IPS-15b (cell line): ENCODE results near the gene TAS2R30.
"Not testable (repeated sequence)": the region's sequence is repeated elsewhere in the genome, so short reads cannot be mapped to it uniquely, and the experiment has no call there.

ENCODE experiments used
- H3K27me3 ChIP-seq: one replicate; pipeline ENCODE4 v1.6.1; 2013; ENCODE audit warnings: low read length; ENCODE audit not compliant: control insufficient read depth, insufficient read depth
- H3K36me3 ChIP-seq: one replicate; pipeline ENCODE4 v1.6.1; 2013; ENCODE audit warnings: low read length; ENCODE audit not compliant: control insufficient read depth, insufficient read depth
- H3K4me1 ChIP-seq: one replicate; pipeline ENCODE4 v1.6.1; 2013; ENCODE audit warnings: mild to moderate bottlenecking, low read length; ENCODE audit not compliant: control insufficient read depth, insufficient read depth
- H3K4me3 ChIP-seq: one replicate; pipeline ENCODE4 v1.5.1; 2013; ENCODE audit warnings: low read depth, low read length
- H3K9ac ChIP-seq: one replicate; pipeline ENCODE4 v1.6.1; 2013; ENCODE audit warnings: low read depth, mild to moderate bottlenecking, low read length
- H3K9me3 ChIP-seq: one replicate; pipeline ENCODE4 v1.6.1; 2013; ENCODE audit warnings: mild to moderate bottlenecking, low read length; ENCODE audit not compliant: control insufficient read depth, insufficient read depth

Gene TAS2R30

DNA sequence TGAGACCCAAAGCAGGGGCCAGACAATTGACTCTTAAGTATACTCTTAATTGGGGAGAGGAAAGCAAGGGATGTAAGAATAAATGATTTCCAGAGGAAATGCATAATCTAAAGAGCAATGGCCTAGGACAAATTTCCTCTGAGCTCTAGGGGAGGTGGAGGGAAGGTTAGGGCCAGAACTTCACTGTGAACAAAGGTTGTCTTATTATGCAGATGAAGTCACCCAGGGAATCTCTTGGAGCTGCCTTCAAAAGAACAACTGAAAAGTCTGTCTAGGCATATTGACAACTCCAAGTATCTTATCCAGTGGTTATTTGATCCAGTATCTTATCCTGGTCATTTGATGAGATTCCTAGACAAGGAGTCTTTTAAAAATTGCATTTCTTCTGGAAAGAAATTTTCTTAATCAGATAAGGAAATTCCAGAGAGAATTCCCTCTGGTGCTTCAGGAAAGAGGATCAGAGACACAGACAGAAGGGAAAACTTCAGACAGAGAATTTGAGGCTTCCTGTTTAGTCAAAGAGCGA, 20.0 kb upstream of the TAS2R30 start:
- H3K27me3 ChIP-seq = no peaks in the 10 kb centered on the region
- H3K9ac ChIP-seq = no peak overlapping the region
- H3K4me1 ChIP-seq = peaks cover 9% of the 10 kb centered on the region
- H3K36me3 ChIP-seq = no peaks in the 10 kb centered on the region
- H3K4me3 ChIP-seq = no peak overlapping the region
- H3K9me3 ChIP-seq = no peaks in the 10 kb centered on the region

DNA sequence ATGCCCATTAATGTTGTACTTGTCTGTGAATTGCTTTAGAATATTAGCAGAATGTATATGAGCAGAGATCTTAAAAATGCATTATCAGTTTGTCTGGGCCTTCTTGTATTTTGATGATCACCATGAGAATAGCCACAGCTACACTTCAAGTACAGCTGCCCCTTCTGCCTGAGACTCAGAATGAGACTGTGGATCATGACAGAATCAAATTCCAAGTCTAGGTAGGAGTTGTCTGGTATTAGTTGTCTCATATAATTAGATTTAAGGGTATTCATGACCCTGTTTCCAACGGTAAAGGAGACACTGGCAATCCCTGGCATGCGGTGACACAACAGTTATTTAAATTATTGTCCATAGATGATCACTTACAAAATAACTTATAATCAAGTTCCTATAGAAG, 18.3 kb upstream of the TAS2R30 start:
- Histone ChIP-seq H3K9ac (no peak overlapping the region), H3K4me1 (peaks cover 9% of the 10 kb centered on the region), H3K9me3 (no peaks in the 10 kb centered on the region), H3K27me3 (no peaks in the 10 kb centered on the region), H3K4me3 (no peak overlapping the region), H3K36me3 (no peaks in the 10 kb centered on the region)

- no peaks in the 10 kb centered on the region for H3K9me3 ChIP-seq
- H3K9ac ChIP-seq = no peak overlapping the region
- H3K36me3 ChIP-seq = no peaks in the 10 kb centered on the region
- H3K4me1 ChIP-seq = peaks cover 9% of the 10 kb centered on the region
- H3K4me3 ChIP-seq = no peak overlapping the region
- H3K27me3 ChIP-seq = no peaks in the 10 kb centered on the region
Measured at GRCh38 chr12:11150832-11151231, 16.4 kb upstream of the TAS2R30 start.

DNA sequence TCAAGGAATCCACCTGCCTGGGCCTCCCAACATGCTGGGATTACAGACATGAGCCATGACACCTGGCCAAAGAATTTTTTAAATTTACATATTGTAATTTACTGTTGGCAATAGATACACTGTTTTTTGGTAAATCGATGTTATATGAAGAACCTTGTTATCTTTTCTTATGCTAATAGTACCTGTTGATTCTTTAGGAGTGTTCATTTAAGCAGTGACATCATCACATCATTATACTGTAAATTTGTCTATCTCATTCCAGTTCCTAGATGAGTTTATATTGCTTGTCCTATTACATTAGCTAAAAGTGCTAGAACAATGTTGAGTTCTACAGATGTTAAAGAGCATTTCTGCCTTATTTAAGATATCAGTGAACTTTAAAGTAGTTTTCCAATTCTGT, 13.0 kb upstream of the TAS2R30 start:
- Histone ChIP-seq H3K27me3 (no peaks in the 10 kb centered on the region), H3K4me1 (no peaks in the 10 kb centered on the region), H3K9ac (no peak overlapping the region), H3K36me3 (no peaks in the 10 kb centered on the region), H3K9me3 (no peaks in the 10 kb centered on the region), H3K4me3 (no peak overlapping the region)

- no peaks in the 10 kb centered on the region for H3K9me3 ChIP-seq
- no peaks in the 10 kb centered on the region for H3K36me3 ChIP-seq
- no peaks in the 10 kb centered on the region for H3K27me3 ChIP-seq
- no peak overlapping the region for H3K4me3 ChIP-seq
- H3K9ac ChIP-seq = no peak overlapping the region
- H3K4me1 ChIP-seq = no peaks in the 10 kb centered on the region
Measured at GRCh38 chr12:11144297-11144696, 9.9 kb upstream of the TAS2R30 start.

DNA sequence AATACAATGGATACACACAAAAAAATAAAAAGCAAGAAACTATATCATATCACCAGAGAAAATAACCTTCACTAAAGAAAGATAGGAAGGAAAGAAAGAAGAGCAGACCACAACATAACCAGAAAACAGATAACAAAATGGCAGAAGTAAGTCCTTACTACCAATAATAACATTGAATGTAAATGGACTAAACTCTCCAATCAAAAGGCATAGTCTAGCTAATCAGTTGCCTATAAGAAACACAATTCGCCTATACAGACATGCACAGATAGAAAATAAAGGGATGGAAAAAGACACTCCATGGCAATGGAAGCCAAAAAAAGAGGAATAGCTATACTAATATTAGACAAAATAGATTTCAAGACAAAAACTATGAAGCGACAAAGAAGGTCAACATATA, 8.9 kb upstream of the TAS2R30 start:
- Histone ChIP-seq H3K4me3 (no peak overlapping the region), H3K27me3 (no peaks in the 10 kb centered on the region), H3K4me1 (no peaks in the 10 kb centered on the region), H3K36me3 (no peaks in the 10 kb centered on the region), H3K9me3 (no peaks in the 10 kb centered on the region), H3K9ac (no peak overlapping the region)

- Histone ChIP-seq H3K4me3 (no peak overlapping the region), H3K36me3 (no peaks in the 10 kb centered on the region), H3K9me3 (no peaks in the 10 kb centered on the region), H3K9ac (no peak overlapping the region), H3K4me1 (no peaks in the 10 kb centered on the region), H3K27me3 (no peaks in the 10 kb centered on the region)
Measured at GRCh38 chr12:11136075-11136474, 1.6 kb upstream of the TAS2R30 start.

DNA sequence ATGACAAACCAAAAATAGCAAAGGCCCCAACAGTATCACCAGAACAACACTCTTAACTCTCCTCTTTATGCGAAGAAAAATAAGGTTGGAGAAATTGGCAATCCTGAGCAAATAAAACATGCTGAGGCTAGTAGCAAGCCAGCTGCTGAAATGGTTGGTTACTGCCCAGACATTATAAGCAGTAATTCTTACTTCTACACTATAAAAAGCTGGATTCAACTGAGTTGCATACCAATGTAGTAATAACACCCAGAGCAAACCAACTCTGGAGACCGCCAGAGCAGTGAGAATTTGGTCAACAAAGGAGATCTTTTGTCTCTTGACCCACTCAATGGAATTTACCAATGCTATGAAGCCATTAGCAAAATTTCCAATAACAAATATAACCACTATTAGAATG, 628 bp downstream of the TAS2R30 start:
- Histone ChIP-seq H3K4me3 (no peak overlapping the region), H3K36me3 (no peaks in the 10 kb centered on the region), H3K9ac (no peak overlapping the region), H3K4me1 (no peaks in the 10 kb centered on the region), H3K9me3 (no peaks in the 10 kb centered on the region), H3K27me3 (no peaks in the 10 kb centered on the region)

GRCh38 chr12:11133162-11133561, 1.3 kb downstream of the TAS2R30 start:
- no peaks in the 10 kb centered on the region for H3K4me1 ChIP-seq
- H3K36me3 ChIP-seq = no peaks in the 10 kb centered on the region
- no peaks in the 10 kb centered on the region for H3K27me3 ChIP-seq

GRCh38 chr12:11130999-11131398, 3.4 kb downstream of the TAS2R30 start:
- H3K4me3 ChIP-seq = no peak overlapping the region
- H3K27me3 ChIP-seq = no peaks in the 10 kb centered on the region
- no peak overlapping the region for H3K9ac ChIP-seq
- H3K9me3 ChIP-seq = no peaks in the 10 kb centered on the region
- H3K36me3 ChIP-seq = no peaks in the 10 kb centered on the region
- H3K4me1 ChIP-seq = no peaks in the 10 kb centered on the region

More at GRCh38 chr12:11133162-11133561, 1.3 kb downstream of the TAS2R30 start:
- Histone ChIP-seq H3K4me3 (no peak overlapping the region), H3K9me3 (no peaks in the 10 kb centered on the region), H3K9ac (no peak overlapping the region)

DNA sequence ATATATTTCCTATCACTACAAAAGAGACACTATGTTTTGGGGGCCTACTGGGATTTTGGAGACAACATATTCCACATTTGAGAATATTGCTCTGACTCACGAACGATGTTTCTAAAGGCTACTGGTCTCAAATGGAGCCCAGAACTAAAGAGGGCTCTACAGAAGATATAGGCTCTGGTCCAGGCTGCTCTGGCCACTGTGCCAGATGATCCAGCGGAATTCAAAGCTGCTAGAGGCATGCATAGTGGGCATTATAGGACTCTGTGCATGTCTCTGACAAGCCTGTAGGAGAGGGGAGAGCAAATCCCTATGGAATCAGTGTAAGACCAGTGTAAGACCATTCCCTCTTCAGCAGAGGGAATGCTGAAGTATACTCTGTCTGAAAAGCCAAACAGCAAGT, 4.1 kb downstream of the TAS2R30 start:
- H3K9ac ChIP-seq = no peak overlapping the region
- H3K4me1 ChIP-seq = no peaks in the 10 kb centered on the region
- no peaks in the 10 kb centered on the region for H3K36me3 ChIP-seq
- no peak overlapping the region for H3K4me3 ChIP-seq
- H3K9me3 ChIP-seq = no peaks in the 10 kb centered on the region
- H3K27me3 ChIP-seq = no peaks in the 10 kb centered on the region

DNA sequence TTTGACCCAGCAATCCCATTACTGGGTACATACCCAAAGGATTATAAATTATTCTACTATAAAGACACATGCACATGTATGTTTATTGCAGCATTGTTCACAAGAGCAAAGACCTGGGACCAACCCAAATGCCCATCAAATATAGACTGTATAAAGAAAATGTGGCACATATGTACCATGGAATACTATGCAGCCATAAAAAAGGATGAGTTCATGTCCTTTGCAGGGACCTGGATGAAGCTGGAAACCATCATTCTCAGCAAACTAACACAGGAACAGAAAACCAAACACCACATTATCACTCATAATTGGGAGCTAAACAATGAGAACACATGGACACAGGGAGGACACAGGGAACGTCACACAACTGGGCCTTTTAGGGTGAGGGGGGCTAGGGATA, 20.3 kb downstream of the TAS2R30 start:
- H3K9ac ChIP-seq, H3K4me1 ChIP-seq, H3K4me3 ChIP-seq, H3K27me3 ChIP-seq, H3K9me3 ChIP-seq, H3K36me3 ChIP-seq: not testable (repeated sequence)

DNA sequence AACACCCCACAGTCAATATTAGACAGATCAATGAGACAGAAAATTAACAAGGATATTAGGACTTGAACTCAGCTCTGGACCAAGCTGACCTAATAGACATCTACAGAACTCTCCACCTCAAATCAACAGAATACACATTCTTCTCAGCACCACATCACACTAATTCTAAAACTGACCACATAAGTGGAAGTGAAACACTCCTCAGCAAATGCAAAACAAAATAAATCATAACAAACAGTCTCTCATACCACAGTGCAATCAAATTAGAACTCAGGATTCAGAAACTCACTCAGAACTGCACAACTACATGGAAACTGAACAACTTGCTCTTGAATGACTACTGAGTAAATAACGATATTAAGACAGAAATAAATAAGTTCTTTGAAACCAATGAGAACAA, 23.2 kb downstream of the TAS2R30 start:
- H3K4me3 ChIP-seq, H3K9ac ChIP-seq, H3K9me3 ChIP-seq, H3K4me1 ChIP-seq, H3K27me3 ChIP-seq, H3K36me3 ChIP-seq: not testable (repeated sequence)
